RWPE1 (cell line): ENCODE measurements around the gene AHR.

Source experiments
- CTCF ChIA-PET: fragments of 350-600 bp; sonication (Branson Sonifier 250); formaldehyde crosslinking; extraction: SDS; loops from one replicate; lab custom pipeline; 2021; lab: Yijun Ruan, JAX
- POLR2A ChIA-PET: fragments of 400-600 bp; formaldehyde crosslinking; extraction: SDS; loops from one replicate; lab custom pipeline; 2020; ENCODE audit warnings: antibody characterized with exemption; ENCODE audit not compliant: low non-redundant PET; lab: Yijun Ruan, JAX
- DNase-seq: peaks from one replicate; pipeline ENCODE4 v3.0.0; 2012; ENCODE audit warnings: low spot score
- H3K27ac ChIP-seq: fragments of 450-650 bp; 2 replicates; pipeline ENCODE4 v1.5.1; 2017
- TF ChIP-seq, protein P1 (sequence below): fragments of 450-650 bp; conservative IDR thresholded peaks from 2 replicates; pipeline ENCODE4 v1.5.1; 2017; ENCODE audit warnings: low read depth, mild to moderate bottlenecking

The AHR gene

DNA sequence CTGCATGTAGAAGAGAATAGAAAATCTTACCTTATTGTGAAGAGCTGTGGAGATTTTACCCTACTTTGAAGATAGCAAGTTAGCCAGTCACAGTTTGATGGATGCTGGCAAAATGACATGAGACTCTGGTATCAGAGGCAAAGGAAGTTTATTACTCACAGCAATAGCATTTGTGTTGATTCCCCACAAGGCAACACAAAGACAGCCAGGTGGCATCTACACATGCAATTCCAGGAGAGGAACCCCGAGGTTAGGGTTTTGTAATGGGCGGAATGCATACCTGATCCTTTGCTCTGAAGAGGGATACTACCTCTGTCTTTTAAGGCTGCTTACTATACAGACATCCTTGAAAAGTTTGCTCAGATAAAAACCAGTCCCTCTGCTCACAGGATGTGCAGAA is 59.5 kb downstream of the AHR start:
- no peak for DNase-seq
- POLR2A ChIA-PET = no interaction called here
- TF ChIP-seq, protein P1, sequence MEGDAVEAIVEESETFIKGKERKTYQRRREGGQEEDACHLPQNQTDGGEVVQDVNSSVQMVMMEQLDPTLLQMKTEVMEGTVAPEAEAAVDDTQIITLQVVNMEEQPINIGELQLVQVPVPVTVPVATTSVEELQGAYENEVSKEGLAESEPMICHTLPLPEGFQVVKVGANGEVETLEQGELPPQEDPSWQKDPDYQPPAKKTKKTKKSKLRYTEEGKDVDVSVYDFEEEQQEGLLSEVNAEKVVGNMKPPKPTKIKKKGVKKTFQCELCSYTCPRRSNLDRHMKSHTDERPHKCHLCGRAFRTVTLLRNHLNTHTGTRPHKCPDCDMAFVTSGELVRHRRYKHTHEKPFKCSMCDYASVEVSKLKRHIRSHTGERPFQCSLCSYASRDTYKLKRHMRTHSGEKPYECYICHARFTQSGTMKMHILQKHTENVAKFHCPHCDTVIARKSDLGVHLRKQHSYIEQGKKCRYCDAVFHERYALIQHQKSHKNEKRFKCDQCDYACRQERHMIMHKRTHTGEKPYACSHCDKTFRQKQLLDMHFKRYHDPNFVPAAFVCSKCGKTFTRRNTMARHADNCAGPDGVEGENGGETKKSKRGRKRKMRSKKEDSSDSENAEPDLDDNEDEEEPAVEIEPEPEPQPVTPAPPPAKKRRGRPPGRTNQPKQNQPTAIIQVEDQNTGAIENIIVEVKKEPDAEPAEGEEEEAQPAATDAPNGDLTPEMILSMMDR = no peak
- no peak overlapping the region for H3K27ac ChIP-seq
- CTCF ChIA-PET = no interaction called here

DNA sequence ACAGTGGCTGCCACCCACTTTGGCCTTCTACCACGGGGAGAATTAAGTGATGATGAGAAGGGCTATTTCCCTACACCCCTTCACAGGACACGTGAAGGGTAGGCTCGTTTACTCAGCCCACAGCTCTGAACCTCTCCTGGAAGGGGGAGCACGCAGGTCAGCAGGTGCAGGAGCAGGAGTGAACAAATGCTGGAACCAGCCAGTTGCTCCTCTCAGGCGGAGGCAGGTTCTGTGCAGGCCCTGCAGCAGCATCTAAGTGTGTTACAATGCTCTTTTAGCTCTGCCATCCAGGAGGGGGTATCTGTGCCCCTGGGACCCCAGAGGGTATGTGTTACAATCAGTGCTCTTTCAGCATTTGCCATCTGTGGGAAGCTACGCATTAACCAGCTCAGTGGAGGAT is 61.2 kb downstream of the AHR start:
- TF ChIP-seq, protein P1 = no peak
- CTCF ChIA-PET = no interaction called here
- POLR2A ChIA-PET = no interaction called here
- DNase-seq = no peak
- H3K27ac ChIP-seq = no peak overlapping the region

DNA sequence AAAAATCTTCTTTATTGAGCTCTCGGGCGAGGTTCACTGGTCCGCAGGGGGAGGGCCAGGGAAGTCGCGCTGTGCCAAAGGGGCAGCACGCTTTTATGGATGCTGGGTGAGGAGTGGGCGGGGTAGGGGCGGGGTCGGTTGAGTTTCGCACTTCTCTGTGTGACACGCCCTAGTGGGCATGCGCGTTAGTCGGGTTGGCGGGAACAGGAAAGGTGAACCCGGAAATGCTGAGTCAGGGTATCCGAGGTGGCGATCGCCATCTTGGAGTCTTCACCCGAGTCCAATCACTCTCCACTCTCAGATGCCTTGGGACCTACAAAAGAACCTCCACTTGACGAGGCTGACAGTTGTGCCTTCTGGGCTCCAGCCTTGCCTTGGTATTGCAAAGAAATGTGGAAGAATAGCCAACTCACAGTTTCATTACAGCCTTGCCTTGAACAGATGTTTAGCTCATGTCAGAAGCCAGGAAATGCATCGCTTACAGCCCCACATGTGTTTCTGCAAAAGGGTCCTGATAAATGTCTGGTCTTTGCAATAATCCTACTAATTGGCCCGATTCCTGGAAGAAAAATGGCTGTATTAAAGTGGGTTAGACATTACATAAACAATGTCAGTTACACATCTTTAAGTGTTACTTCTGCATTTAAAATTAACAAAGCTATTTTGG is 64.1 kb downstream of the AHR start:
- TF ChIP-seq, protein P1 = no peak
- ChIA-PET POLR2A (no interaction called here), CTCF (no interaction called here)
- DNase-seq = no peak
- H3K27ac ChIP-seq = peak overlapping the region; percentile 4; the same call in 1 of the 2 replicates

DNA sequence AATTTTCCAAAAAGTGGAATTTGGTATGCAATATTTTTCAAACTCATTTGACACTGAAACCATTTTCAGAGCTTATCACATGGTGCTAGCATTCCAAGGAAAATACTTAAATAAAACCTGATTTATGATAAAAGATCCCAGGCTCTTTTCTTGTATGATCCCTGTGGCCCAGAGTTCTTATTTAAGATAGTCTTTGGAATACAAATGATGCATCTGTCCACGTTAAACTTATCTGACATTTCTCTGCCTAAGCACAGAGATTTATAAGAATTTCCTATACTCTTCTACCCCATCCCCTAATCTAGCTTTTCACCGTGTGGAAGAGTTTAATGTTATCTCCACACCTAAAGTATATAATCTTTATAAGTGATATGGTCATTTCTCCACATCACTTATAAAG is 66.2 kb downstream of the AHR start:
- H3K27ac ChIP-seq = no peak overlapping the region
- CTCF ChIA-PET = no interaction called here
- POLR2A ChIA-PET = no interaction called here
- DNase-seq = no peak
- TF ChIP-seq, protein P1 = no peak

- no peak for DNase-seq
- TF ChIP-seq, protein P1 = no peak
- CTCF ChIA-PET = interaction anchor here (0.6 kb wide), 1 partner anchor 24 kb away, joined by 3 read pairs; no protein-coding TSS in a partner anchor
- POLR2A ChIA-PET = no interaction called here
- H3K27ac ChIP-seq = no peak overlapping the region
Measured at GRCh38 chr7:17365775-17366174, 67.3 kb downstream of the AHR start.

DNA sequence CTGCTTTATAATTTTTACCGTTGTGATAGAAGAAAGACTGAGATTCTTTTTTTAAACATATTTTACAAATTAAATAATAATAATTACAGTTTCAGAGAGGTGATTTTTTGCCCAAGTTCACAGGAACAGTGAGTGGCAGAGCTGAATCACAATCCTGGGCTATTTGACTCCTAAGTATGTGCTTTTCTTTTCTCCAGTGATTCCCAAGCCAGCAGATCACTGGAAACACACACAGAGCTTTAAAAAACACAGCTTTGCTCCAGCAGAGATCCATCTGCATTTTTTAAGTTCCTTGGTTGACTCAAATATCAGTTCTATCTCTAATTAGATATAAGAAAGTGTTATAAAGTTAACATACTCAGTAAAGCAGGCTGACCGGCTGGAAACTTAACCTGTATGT is 69.0 kb downstream of the AHR start:
- ChIA-PET POLR2A (no interaction called here), CTCF (no interaction called here)
- DNase-seq = no peak

More for the DNA sequence above, 69.0 kb downstream of the AHR start:
- TF ChIP-seq, protein P1 = no peak
- H3K27ac ChIP-seq = no peak overlapping the region; the same call in 1 of the 2 replicates
